MM.1S (cell line): Measurements from ENCODE around the gene FAM222B.

ENCODE experiments used
- DNase-seq: peaks from one replicate; pipeline ENCODE4 v3.0.0-alpha.2; 2015
- H2AFZ ChIP-seq: fragments of 300-600 bp; sonication (generic); 2 replicates; pipeline ENCODE4 v1.6.0; 2016; ENCODE audit warnings: antibody characterized with exemption, low read length
- H3F3A ChIP-seq: fragments of 300-600 bp; sonication (generic); 2 replicates; pipeline ENCODE4 v1.6.1; 2016; ENCODE audit warnings: mild to moderate bottlenecking, antibody characterized with exemption, low read length, moderate library complexity, mixed read lengths; ENCODE audit not compliant: insufficient read depth
- H3K27ac ChIP-seq: fragments of 300-600 bp; sonication (generic); 2 replicates; pipeline ENCODE4 v1.5.1; 2016; ENCODE audit warnings: mild to moderate bottlenecking, low read length
- H3K27me3 ChIP-seq: fragments of 300-600 bp; sonication (generic); replicated peaks from 2 replicates; pipeline ENCODE4 v1.6.0; 2016; ENCODE audit warnings: low read length; ENCODE audit not compliant: insufficient read depth
- H3K36me3 ChIP-seq: fragments of 300-600 bp; sonication (generic); replicated peaks from 2 replicates; pipeline ENCODE4 v1.6.1; 2016; ENCODE audit warnings: mild to moderate bottlenecking, low read length, mixed read lengths; ENCODE audit not compliant: insufficient read depth
- H3K4me1 ChIP-seq: fragments of 300-600 bp; sonication (generic); 2 replicates; pipeline ENCODE4 v1.6.1; 2016; ENCODE audit warnings: low read length, mixed read lengths
- H3K4me2 ChIP-seq: fragments of 300-600 bp; sonication (generic); 2 replicates; pipeline ENCODE4 v1.6.0; 2016; ENCODE audit warnings: low read depth, low read length
- H3K4me3 ChIP-seq: fragments of 300-600 bp; sonication (generic); 2 replicates; pipeline ENCODE4 v1.5.1; 2016; ENCODE audit warnings: low read length, mixed read lengths
- H3K79me2 ChIP-seq: fragments of 300-600 bp; sonication (generic); 2 replicates; pipeline ENCODE4 v1.6.1; 2016; ENCODE audit warnings: mixed run types, low read length, mixed read lengths
- H3K9ac ChIP-seq: fragments of 300-600 bp; sonication (generic); 2 replicates; pipeline ENCODE4 v1.6.1; 2016; ENCODE audit warnings: low read length, mixed read lengths
- H3K9me2 ChIP-seq: fragments of 300-600 bp; sonication (generic); replicated peaks from 2 replicates; pipeline ENCODE4 v1.6.1; 2016; ENCODE audit warnings: mild to moderate bottlenecking, low read length, mixed read lengths; ENCODE audit not compliant: insufficient read depth
- H3K9me3 ChIP-seq: fragments of 300-600 bp; sonication (generic); replicated peaks from 2 replicates; pipeline ENCODE4 v1.6.1; 2016; ENCODE audit warnings: mild to moderate bottlenecking, low read length, mixed read lengths; ENCODE audit not compliant: insufficient read depth
- H4K20me1 ChIP-seq: fragments of 300-600 bp; sonication (generic); 2 replicates; pipeline ENCODE4 v1.6.1; 2016; ENCODE audit warnings: mild to moderate bottlenecking, low read length, moderate library complexity, mixed read lengths; ENCODE audit not compliant: insufficient read depth
- CTCF ChIP-seq: fragments of 300-600 bp; sonication (generic); IDR thresholded peaks from 2 replicates; pipeline ENCODE4 v1.5.1; 2016; ENCODE audit warnings: antibody characterized with exemption, low read length, mixed read lengths
- EZH2 ChIP-seq: fragments of 300-600 bp; sonication (generic); optimal IDR thresholded peaks from 2 replicates; pipeline ENCODE3; 2017; ENCODE audit warnings: low read depth, mild to moderate bottlenecking, antibody characterized with exemption, low read length, mixed read lengths
- EZH2phosphoT487 ChIP-seq: fragments of 300-600 bp; sonication (generic); IDR thresholded peaks from 2 replicates; pipeline ENCODE4 v1.6.1; 2018; ENCODE audit warnings: antibody characterized with exemption, low read length

FAM222B gene

GRCh38 chr17:28755486-28755885 is 87.1 kb downstream of the FAM222B start:
- H3K36me3 ChIP-seq = no peaks in the 10 kb centered on the region
- DNase-seq = no peak
- H3K4me3 ChIP-seq = no peak overlapping the region
- H3K9ac ChIP-seq = no peak overlapping the region
- 0 out of 2 replicates have a peak, but pooled peaks cover 2% of the 10 kb centered on the region for H3F3A ChIP-seq
- no peaks in the 10 kb centered on the region for H3K9me3 ChIP-seq
- no peak overlapping the region for H2AFZ ChIP-seq
- H3K27ac ChIP-seq = no peak overlapping the region
- TF ChIP-seq EZH2phosphoT487 (no peak), EZH2 (no peak), CTCF (no peak)
- no peaks in the 10 kb centered on the region for H3K9me2 ChIP-seq
- no peaks in the 10 kb centered on the region for H4K20me1 ChIP-seq
- no peak overlapping the region for H3K4me2 ChIP-seq
- H3K79me2 ChIP-seq = no peaks in the 10 kb centered on the region
- no peaks in the 10 kb centered on the region for H3K4me1 ChIP-seq
- H3K27me3 ChIP-seq = no peaks in the 10 kb centered on the region

- H3K79me2 ChIP-seq = peaks cover 12% of the 10 kb centered on the region
- no peaks in the 10 kb centered on the region for H3K27me3 ChIP-seq
- no peak overlapping the region for H3K27ac ChIP-seq
- H3K36me3 ChIP-seq = no peaks in the 10 kb centered on the region
- H4K20me1 ChIP-seq = no peaks in the 10 kb centered on the region
- H3K4me2 ChIP-seq = no peak overlapping the region
- H3F3A ChIP-seq = peaks cover 4% of the 10 kb centered on the region; the same call in 1 of the 2 replicates
- H3K9me2 ChIP-seq = no peaks in the 10 kb centered on the region
- DNase-seq = no peak
- H3K9ac ChIP-seq = no peak overlapping the region
- no peak overlapping the region for H3K4me3 ChIP-seq
- H3K4me1 ChIP-seq = no peaks in the 10 kb centered on the region; the same call in 1 of the 2 replicates
- no peaks in the 10 kb centered on the region for H3K9me3 ChIP-seq
- no peak overlapping the region for H2AFZ ChIP-seq
- TF ChIP-seq EZH2phosphoT487 (no peak), EZH2 (no peak), CTCF (no peak)
Observed at GRCh38 chr17:28751600-28752366, 90.8 kb downstream of the FAM222B start.

DNA sequence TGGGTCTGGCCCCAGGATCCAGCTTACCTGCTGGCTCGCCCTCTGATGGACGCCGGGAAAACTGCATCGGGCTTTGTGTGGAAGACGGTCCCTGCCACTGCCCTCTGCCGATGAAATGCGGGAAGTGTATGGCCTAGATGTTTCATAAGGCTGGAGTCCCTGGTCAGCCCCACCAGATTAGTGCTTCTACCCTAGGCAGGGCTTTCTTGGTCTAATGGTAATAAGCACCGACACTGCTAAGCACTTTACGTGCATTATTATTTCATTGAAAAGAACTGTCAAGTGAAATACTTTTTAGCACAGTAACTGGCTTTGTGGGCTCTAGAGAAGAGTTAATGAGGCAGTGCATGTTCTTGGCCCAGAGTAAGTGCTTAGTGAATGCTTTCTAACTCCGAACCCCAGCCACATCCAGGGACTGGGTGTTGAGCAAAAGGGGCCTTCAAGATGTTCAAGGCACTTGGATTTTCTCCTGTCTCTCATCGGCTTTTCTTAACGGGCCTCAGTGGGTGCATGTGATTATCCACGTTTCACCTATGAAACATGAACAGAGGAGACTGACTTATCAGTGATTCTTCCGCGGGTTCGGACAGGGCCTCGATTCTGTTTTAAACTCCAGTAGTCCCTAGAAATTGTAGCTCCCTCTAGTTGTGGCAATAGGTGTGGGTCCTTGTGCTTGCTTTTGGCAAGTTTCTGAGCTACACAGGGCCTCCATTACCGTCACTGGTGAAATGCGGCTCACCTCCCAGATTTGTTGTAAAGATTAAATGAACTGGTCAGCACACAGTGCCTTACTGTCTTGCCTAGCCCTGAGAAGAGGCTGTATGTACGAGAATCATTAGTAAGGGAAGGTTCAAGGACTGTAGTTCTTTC is 92.2 kb downstream of the FAM222B start:
- H3K4me1 ChIP-seq = peaks cover 6% of the 10 kb centered on the region
- peak; percentile 89 for DNase-seq
- H3K36me3 ChIP-seq = no peaks in the 10 kb centered on the region
- peak; percentile 100 for TF ChIP-seq CTCF
- no peak for TF ChIP-seq EZH2phosphoT487
- peaks cover 26% of the 10 kb centered on the region for H3K79me2 ChIP-seq
- peaks cover 4% of the 10 kb centered on the region; the same call in 1 of the 2 replicates for H3F3A ChIP-seq
- H4K20me1 ChIP-seq = no peaks in the 10 kb centered on the region
- no peak overlapping the region for H3K4me3 ChIP-seq
- no peak overlapping the region for H3K9ac ChIP-seq
- H3K4me2 ChIP-seq = no peak overlapping the region
- no peaks in the 10 kb centered on the region for H3K9me3 ChIP-seq
- no peaks in the 10 kb centered on the region for H3K27me3 ChIP-seq
- no peak overlapping the region for H2AFZ ChIP-seq
- H3K27ac ChIP-seq = no peak overlapping the region
- no peaks in the 10 kb centered on the region for H3K9me2 ChIP-seq
